ENCODE data around the gene CYB5RL.

Gene CYB5RL

GRCh38 chr1:54172614-54173599, 26.9 kb downstream of the CYB5RL start:
- no peak for TF ChIP-seq CTCF (IDR thresholded peaks at IDR 0.05; ENCODE audit: low read depth, low read length)
- Histone ChIP-seq H3K27ac (no peak overlapping the region), H3K27me3 (ENCODE audit: insufficient read depth, low read depth, severe bottlenecking) (no peaks in the 10 kb centered on the region), H3K9me3 (ENCODE audit: severe bottlenecking) (no peaks in the 10 kb centered on the region), H3K36me3 (no peaks in the 10 kb centered on the region), H3K4me3 (ENCODE audit: low read depth, low read length) (no peak overlapping the region)
- no peak for DNase-seq

- Histone ChIP-seq H3K9me3 (ENCODE audit: severe bottlenecking) (no peaks in the 10 kb centered on the region), H3K36me3 (no peaks in the 10 kb centered on the region), H3K4me3 (ENCODE audit: low read depth, low read length) (no peak overlapping the region), H3K27me3 (ENCODE audit: insufficient read depth, low read depth, severe bottlenecking) (no peaks in the 10 kb centered on the region), H3K27ac (no peak overlapping the region)
- no peak for TF ChIP-seq CTCF (IDR thresholded peaks at IDR 0.05; ENCODE audit: low read depth, low read length)
- DNase-seq: no peak
Measured at GRCh38 chr1:54171606-54172005, 28.2 kb downstream of the CYB5RL start.

GRCh38 chr1:54171016-54171415, 28.8 kb downstream of the CYB5RL start:
- no peak for TF ChIP-seq CTCF (IDR thresholded peaks at IDR 0.05; ENCODE audit: low read depth, low read length)
- Histone ChIP-seq H3K4me3 (ENCODE audit: low read depth, low read length) (no peak overlapping the region), H3K36me3 (no peaks in the 10 kb centered on the region), H3K9me3 (ENCODE audit: severe bottlenecking) (no peaks in the 10 kb centered on the region), H3K27me3 (ENCODE audit: insufficient read depth, low read depth, severe bottlenecking) (no peaks in the 10 kb centered on the region), H3K27ac (no peak overlapping the region)
- DNase-seq: no peak

- Histone ChIP-seq H3K27me3 (ENCODE audit: insufficient read depth, low read depth, severe bottlenecking) (no peaks in the 10 kb centered on the region), H3K27ac (no peak overlapping the region), H3K36me3 (no peaks in the 10 kb centered on the region), H3K4me3 (ENCODE audit: low read depth, low read length) (no peak overlapping the region), H3K9me3 (ENCODE audit: severe bottlenecking) (no peaks in the 10 kb centered on the region)
- no peak for TF ChIP-seq CTCF (IDR thresholded peaks at IDR 0.05; ENCODE audit: low read depth, low read length)
- DNase-seq: no peak
Measured at GRCh38 chr1:54169068-54169467, 30.8 kb downstream of the CYB5RL start.

GRCh38 chr1:54168206-54168965, 31.4 kb downstream of the CYB5RL start:
- DNase-seq: no peak
- H3K27me3 ChIP-seq (ENCODE audit: insufficient read depth, low read depth, severe bottlenecking): no peaks in the 10 kb centered on the region
- no peak for TF ChIP-seq CTCF (IDR thresholded peaks at IDR 0.05; ENCODE audit: low read depth, low read length)

More at GRCh38 chr1:54168206-54168965, 31.4 kb downstream of the CYB5RL start:
- Histone ChIP-seq H3K9me3 (ENCODE audit: severe bottlenecking) (no peaks in the 10 kb centered on the region), H3K27ac (no peak overlapping the region), H3K36me3 (no peaks in the 10 kb centered on the region), H3K4me3 (ENCODE audit: low read depth, low read length) (no peak overlapping the region)
